ENCODE results near the gene TWF2. TPM values are rescaled to one million over a fixed set of nuclear protein-coding genes. Genes with fewer than 3 reads are reported as not detected.

The TWF2 gene
- polyA plus RNA-seq, 2 of the 4 experiments (the other 2 are of a cell fraction): 36.8 to 53.6 TPM

- no peak overlapping the region for H3K4me3 ChIP-seq
- FAIRE-seq (no peak), DNase-seq (ENCODE audit: low read depth in 1 of 2, low spot score in 1 of 2) (no peak), ATAC-seq (no peak)
- TF ChIP-seq FOSB (CRISPR knock-in tag; IDR thresholded peaks at IDR 0.05) (no peak), ZSCAN20 (CRISPR knock-in tag; IDR thresholded peaks at IDR 0.05) (no peak), EP300 (IDR thresholded peaks at IDR 0.05) (no peak), KDM1A (IDR thresholded peaks at IDR 0.05; ENCODE audit: low read depth) (no peak), PHF8 (IDR thresholded peaks at IDR 0.05; ENCODE audit: borderline replicate concordance, low read depth) (no peak), POLR2A (IDR thresholded peaks at IDR 0.05; ENCODE audit: low read length) (no peak), SREBF2 (IDR thresholded peaks at IDR 0.05) (no peak), EHF (CRISPR knock-in tag; IDR thresholded peaks at IDR 0.05) (no peak), HOXB13 (CRISPR knock-in tag; IDR thresholded peaks at IDR 0.05; ENCODE audit: low read depth) (no peak), MAZ (IDR thresholded peaks at IDR 0.05; ENCODE audit: borderline replicate concordance, low read depth, low read length) (no peak), RFX5 (IDR thresholded peaks at IDR 0.05) (no peak), E2F6 (IDR thresholded peaks at IDR 0.05; ENCODE audit: borderline replicate concordance, low read depth) (no peak), FOXS1 (CRISPR knock-in tag; IDR thresholded peaks at IDR 0.05) (no peak), BCL3 (IDR thresholded peaks at IDR 0.05) (no peak)
- TF ChIP-seq, protein P1, sequence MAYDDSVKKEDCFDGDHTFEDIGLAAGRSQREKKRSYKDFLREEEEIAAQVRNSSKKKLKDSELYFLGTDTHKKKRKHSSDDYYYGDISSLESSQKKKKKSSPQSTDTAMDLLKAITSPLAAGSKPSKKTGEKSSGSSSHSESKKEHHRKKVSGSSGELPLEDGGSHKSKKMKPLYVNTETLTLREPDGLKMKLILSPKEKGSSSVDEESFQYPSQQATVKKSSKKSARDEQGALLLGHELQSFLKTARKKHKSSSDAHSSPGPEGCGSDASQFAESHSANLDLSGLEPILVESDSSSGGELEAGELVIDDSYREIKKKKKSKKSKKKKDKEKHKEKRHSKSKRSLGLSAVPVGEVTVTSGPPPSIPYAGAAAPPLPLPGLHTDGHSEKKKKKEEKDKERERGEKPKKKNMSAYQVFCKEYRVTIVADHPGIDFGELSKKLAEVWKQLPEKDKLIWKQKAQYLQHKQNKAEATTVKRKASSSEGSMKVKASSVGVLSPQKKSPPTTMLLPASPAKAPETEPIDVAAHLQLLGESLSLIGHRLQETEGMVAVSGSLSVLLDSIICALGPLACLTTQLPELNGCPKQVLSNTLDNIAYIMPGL (CRISPR knock-in tag; IDR thresholded peaks at IDR 0.05; ENCODE audit: borderline replicate concordance): no peak
- TF ChIP-seq, protein P2, sequence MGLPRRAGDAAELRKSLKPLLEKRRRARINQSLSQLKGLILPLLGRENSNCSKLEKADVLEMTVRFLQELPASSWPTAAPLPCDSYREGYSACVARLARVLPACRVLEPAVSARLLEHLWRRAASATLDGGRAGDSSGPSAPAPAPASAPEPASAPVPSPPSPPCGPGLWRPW (IDR thresholded peaks at IDR 0.05): no peak
- H3K27ac ChIP-seq: no peak overlapping the region
- no peaks in the 10 kb centered on the region for H3K4me1 ChIP-seq
- ChIA-PET POLR2A (no interaction called here), CTCF (interaction anchor here (0.7 to 12.2 kb wide), 8 partner anchors 10 to 116 kb away, joined by 3 to 198 read pairs (median 3); partner anchors contain the start of gene TWF2)
- no peaks in the 10 kb centered on the region for H3K9me3 ChIP-seq
- WGBS (ENCODE audit: missing lambda C conversion rate): 85% methylated on average over 32 of the region's 32 CpGs
- no peak overlapping the region for H3K4me2 ChIP-seq
These were observed 15.2 kb downstream of the TWF2 start for GRCh38 chr3:52223449-52224408.

DNA sequence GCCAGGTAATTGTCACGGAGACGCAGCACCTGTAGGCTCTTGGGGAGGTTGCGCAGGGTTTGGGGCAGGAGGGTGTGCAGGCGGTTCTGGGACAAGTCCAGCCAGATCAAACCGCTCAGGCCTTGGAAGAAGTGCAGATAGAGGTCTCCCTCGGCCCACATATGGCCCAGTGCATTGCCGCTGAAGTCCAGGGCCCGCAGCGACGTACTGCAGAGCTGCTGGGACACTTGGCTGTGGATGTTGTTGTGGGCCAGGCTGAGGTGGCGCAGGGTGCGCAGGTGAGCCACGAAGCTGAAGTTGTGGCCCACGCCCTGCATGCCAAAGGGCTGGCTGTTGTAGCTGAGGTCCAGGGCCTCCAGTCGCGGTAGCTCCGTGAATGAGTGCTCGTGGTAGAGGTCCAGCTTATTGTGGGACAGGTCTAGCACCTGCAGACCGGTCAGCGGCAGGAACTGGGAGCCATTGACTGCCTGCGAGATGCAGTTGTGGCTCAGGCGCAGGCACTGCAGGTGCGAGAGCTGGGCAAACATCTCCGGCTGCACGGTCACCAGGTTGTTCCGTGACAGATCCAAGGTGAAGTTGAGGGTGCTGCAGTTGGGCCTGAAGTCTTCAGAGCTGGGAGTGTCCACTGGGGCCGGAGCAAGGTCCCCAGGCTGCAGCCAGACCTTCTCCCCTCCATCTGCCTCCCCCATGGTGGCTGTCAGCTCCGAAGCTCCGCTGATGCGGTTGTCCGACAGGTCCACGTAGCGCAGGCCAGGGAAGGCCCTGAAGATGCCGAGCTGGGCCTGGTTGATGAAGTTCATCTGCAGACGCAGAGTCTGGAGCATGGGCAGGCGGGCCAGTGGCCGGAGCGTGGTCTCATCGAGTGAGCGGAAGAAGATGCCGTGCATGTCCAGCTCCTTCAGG is 16.4 kb downstream of the TWF2 start:
- ChIA-PET CTCF (interaction anchor here (0.5 to 12.2 kb wide), 13 partner anchors 11 to 224 kb away, joined by 3 to 198 read pairs (median 4); partner anchors contain the start of gene TWF2), POLR2A (interaction anchor here (0.6 kb wide), 1 partner anchor 16 kb away, joined by 3 read pairs; the partner anchor contains the start of gene TWF2)
- DNase-seq (ENCODE audit: low read depth in 1 of 2, low spot score in 1 of 2) (no peak), FAIRE-seq (no peak), ATAC-seq (no peak)
- Histone ChIP-seq H3K9me3 (no peaks in the 10 kb centered on the region), H3K4me1 (peaks cover under 1% of the 10 kb centered on the region; the same call in 2 of the 3 replicates), H3K4me3 (no peak overlapping the region), H3K27ac (no peak overlapping the region), H3K4me2 (no peak overlapping the region)
- no peak for TF ChIP-seq SMC3 (IDR thresholded peaks at IDR 0.05)
- TF ChIP-seq, protein P3, sequence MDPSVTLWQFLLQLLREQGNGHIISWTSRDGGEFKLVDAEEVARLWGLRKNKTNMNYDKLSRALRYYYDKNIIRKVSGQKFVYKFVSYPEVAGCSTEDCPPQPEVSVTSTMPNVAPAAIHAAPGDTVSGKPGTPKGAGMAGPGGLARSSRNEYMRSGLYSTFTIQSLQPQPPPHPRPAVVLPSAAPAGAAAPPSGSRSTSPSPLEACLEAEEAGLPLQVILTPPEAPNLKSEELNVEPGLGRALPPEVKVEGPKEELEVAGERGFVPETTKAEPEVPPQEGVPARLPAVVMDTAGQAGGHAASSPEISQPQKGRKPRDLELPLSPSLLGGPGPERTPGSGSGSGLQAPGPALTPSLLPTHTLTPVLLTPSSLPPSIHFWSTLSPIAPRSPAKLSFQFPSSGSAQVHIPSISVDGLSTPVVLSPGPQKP (IDR thresholded peaks at IDR 0.05; ENCODE audit: low read depth, low read length): no peak
- 80% methylated on average over 22 of the region's 41 CpGs for WGBS (ENCODE audit: missing lambda C conversion rate)

All from A549 (cell line).